PFSK-1 (cell line): ENCODE results near the gene NPHS1.

Source experiments
- POLR2AphosphoS5 ChIP-seq: IDR thresholded peaks from 2 replicates; pipeline ENCODE4 v1.6.1; 2012; ENCODE audit warnings: low read depth, mild to moderate bottlenecking, control low read depth, low read length, moderate library complexity
- REST ChIP-seq, 2 experiments: IDR thresholded peaks; 2 replicates each; pipeline versions ENCODE4 v1.6.1 to v1.8.0; 2011 to 2012; ENCODE audit warnings: low read depth in 2 of 2, low read length in 2 of 2, control low read depth in 1 of 2, inconsistent platforms in 1 of 2, mild to moderate bottlenecking in 1 of 2, moderate library complexity in 1 of 2; ENCODE audit not compliant: insufficient read depth in 1 of 2
- SIN3A ChIP-seq: IDR thresholded peaks from 2 replicates; pipeline ENCODE4 v1.6.1; 2012; ENCODE audit warnings: mild to moderate bottlenecking, low read length, moderate library complexity, borderline replicate concordance; ENCODE audit not compliant: insufficient read depth
- TAF1 ChIP-seq: IDR thresholded peaks from 2 replicates; pipeline ENCODE4 v1.6.1; 2012; ENCODE audit warnings: low read length, control low read depth, borderline replicate concordance; ENCODE audit not compliant: insufficient read depth

- TF ChIP-seq REST (IDR thresholded peaks at IDR 0.05; ENCODE audit: insufficient read depth in 1 of 2, low read depth in 2 of 2, low read length in 2 of 2) (no peak), SIN3A (no peak), POLR2AphosphoS5 (no peak), TAF1 (no peak)
Measured at GRCh38 chr19:35777086-35777841, 75.0 kb downstream of the NPHS1 start.
